A673 (cell line): ENCODE results near the gene SSR1. TPM values are rescaled to one million over a fixed set of nuclear protein-coding genes. Genes with fewer than 3 reads are reported as not detected.

Experiments
- BruUV-seq: library from RNA; stranded (reverse); fragments of 400-500 nt; replicated peaks from 2 replicates; lab custom pipeline; 2021; lab: Mats Ljungman, UMichigan
- CTCF ChIA-PET: fragments of 300-600 bp; sonication (Branson Sonifier 250); formaldehyde crosslinking; loops from one replicate; lab custom pipeline; 2022; ENCODE audit warnings: antibody characterized with exemption; lab: Charles Lee
- POLR2A ChIA-PET: fragments of 300-600 bp; sonication (Branson Sonifier 250); formaldehyde crosslinking; loops from one replicate; lab custom pipeline; 2022; ENCODE audit warnings: antibody characterized with exemption; ENCODE audit not compliant: low non-redundant PET; lab: Charles Lee
- DNase-seq: peaks from one replicate; pipeline ENCODE4 v3.0.0-alpha.2; 2015; ENCODE audit warnings: low spot score
- H3K27ac ChIP-seq: fragments of 200-600 bp; sonication (generic); 2 replicates; pipeline ENCODE4 v1.5.1; 2016; ENCODE audit warnings: mixed run types, low read depth, mild to moderate bottlenecking, mixed read lengths, antibody characterized with exemption, low read length; ENCODE audit not compliant: poor library complexity, severe bottlenecking
- H3K27me3 ChIP-seq: fragments of 200-600 bp; sonication (generic); replicated peaks from 2 replicates; pipeline ENCODE4 v1.6.1; 2017; ENCODE audit warnings: mixed run types, low read depth, mild to moderate bottlenecking, mixed read lengths, antibody characterized with exemption, low read length; ENCODE audit not compliant: insufficient read depth, poor library complexity
- H3K36me3 ChIP-seq: fragments of 200-600 bp; sonication (generic); 2 replicates; pipeline ENCODE4 v1.6.1; 2016; ENCODE audit warnings: mixed run types, mild to moderate bottlenecking, mixed read lengths, antibody characterized with exemption, low read length; ENCODE audit not compliant: insufficient read depth, poor library complexity, severe bottlenecking
- H3K4me1 ChIP-seq: fragments of 200-600 bp; sonication (generic); 2 replicates; pipeline ENCODE4 v1.6.1; 2017; ENCODE audit warnings: mixed run types, mild to moderate bottlenecking, mixed read lengths, antibody characterized with exemption, low read length; ENCODE audit not compliant: insufficient read depth, poor library complexity, severe bottlenecking
- H3K4me3 ChIP-seq: fragments of 200-600 bp; sonication (generic); 2 replicates; pipeline ENCODE4 v1.5.1; 2016; ENCODE audit warnings: low read depth, mixed run types, mild to moderate bottlenecking, mixed read lengths, low read length; ENCODE audit not compliant: poor library complexity, severe bottlenecking
- H3K9me3 ChIP-seq: fragments of 200-600 bp; sonication (generic); 2 replicates; pipeline ENCODE4 v1.6.1; 2016; ENCODE audit warnings: mixed run types, low read depth, mild to moderate bottlenecking, mixed read lengths, antibody characterized with exemption, low read length; ENCODE audit not compliant: poor library complexity, severe bottlenecking
- CTCF ChIP-seq: fragments of 300-800, 200-600 bp; sonication (generic); conservative IDR thresholded peaks from 2 replicates; pipeline ENCODE4 v1.5.1; 2017; ENCODE audit warnings: low read depth, mild to moderate bottlenecking, antibody characterized with exemption, low read length, moderate library complexity, mixed read lengths
- EZH2 ChIP-seq: fragments of 200-600 bp; sonication (generic); IDR thresholded peaks from 2 replicates; pipeline ENCODE4 v1.6.1; 2017; ENCODE audit warnings: borderline replicate concordance, low read depth, mild to moderate bottlenecking, mixed read lengths, antibody characterized with exemption, low read length; ENCODE audit not compliant: poor library complexity, severe bottlenecking
- intact Hi-C: fragments of 100-400 bp; cut with micrococcal nuclease; formaldehyde crosslinking; loops from one replicate; pipeline ENCODE4 v1.10.0; 2022; ENCODE audit not compliant: unreplicated experiment
- total RNA-seq: library from RNA; stranded (reverse); gene quantifications from 2 replicates; pipeline ENCODE4 v1.2.3, GENCODE V29; 2021

SSR1 gene
- total RNA-seq, 1 experiment from 2014 or later: 161 TPM

- ChIA-PET CTCF (no interaction called here), POLR2A (no interaction called here)
- BruUV-seq: no TSS peak
- Histone ChIP-seq H3K27ac (no peak overlapping the region), H3K4me1 (peaks cover 9% of the 10 kb centered on the region), H3K9me3 (no peaks in the 10 kb centered on the region), H3K4me3 (no peak overlapping the region), H3K36me3 (no peaks in the 10 kb centered on the region), H3K27me3 (no peaks in the 10 kb centered on the region)
- DNase-seq: no peak
- intact Hi-C loops: no loop called here
- TF ChIP-seq CTCF (no peak), EZH2 (no peak)
Measured at GRCh38 chr6:7268816-7269555, 44.0 kb downstream of the SSR1 start.

- DNase-seq: no peak
- TF ChIP-seq EZH2: no peak
- TF ChIP-seq CTCF: no peak
- POLR2A ChIA-PET: no interaction called here
- H3K9me3 ChIP-seq: no peaks in the 10 kb centered on the region
- no peak overlapping the region for H3K27ac ChIP-seq
- H3K36me3 ChIP-seq: no peaks in the 10 kb centered on the region
- no peak overlapping the region for H3K4me3 ChIP-seq
- CTCF ChIA-PET: no interaction called here
- peaks cover 9% of the 10 kb centered on the region for H3K4me1 ChIP-seq
- H3K27me3 ChIP-seq: no peaks in the 10 kb centered on the region
- intact Hi-C loops: no loop called here
- no TSS peak for BruUV-seq
Measured at GRCh38 chr6:7268362-7268761, 44.6 kb downstream of the SSR1 start.

- no peaks in the 10 kb centered on the region for H3K36me3 ChIP-seq
- POLR2A ChIA-PET: no interaction called here
- no peaks in the 10 kb centered on the region for H3K27me3 ChIP-seq
- TF ChIP-seq CTCF (no peak), EZH2 (no peak)
- peaks cover 9% of the 10 kb centered on the region for H3K4me1 ChIP-seq
- no peak overlapping the region for H3K4me3 ChIP-seq
- CTCF ChIA-PET: interaction anchor here (0.7 kb wide), 1 partner anchor 342 kb away, joined by 3 read pairs; no protein-coding TSS in a partner anchor
- no peaks in the 10 kb centered on the region for H3K9me3 ChIP-seq
- H3K27ac ChIP-seq: no peak overlapping the region
- BruUV-seq: no TSS peak
- peak; percentile 77 for DNase-seq
- intact Hi-C loops: no loop called here
Measured at GRCh38 chr6:7267466-7268091, 45.4 kb downstream of the SSR1 start.
